CD14-positive monocyte (primary cell): ENCODE measurements around the gene PDE1C. TPM values are rescaled to one million over a fixed set of nuclear protein-coding genes. Genes with fewer than 3 reads are reported as not detected.

Experiments
- DNase-seq, 3 donors: peaks; one replicate each; pipeline ENCODE4 v3.0.0-alpha.2; 2011 to 2022
- H2AFZ ChIP-seq: 2 replicates; pipeline ENCODE4 v1.6.0; 2012; ENCODE audit warnings: mild to moderate bottlenecking, low read depth, low read length, inconsistent platforms; ENCODE audit not compliant: insufficient read depth, poor library complexity, severe bottlenecking
- H3K27ac ChIP-seq, 2 donors: 1 replicate in 1 of 2; 2 replicates in 1 of 2; pipeline ENCODE4 v1.5.1; 2012 to 2013; ENCODE audit warnings: low read length in 2 of 2, control low read depth in 1 of 2, inconsistent platforms in 1 of 2, low read depth in 1 of 2, mild to moderate bottlenecking in 1 of 2
- H3K27me3 ChIP-seq, 2 donors: one replicate each; pipeline versions ENCODE4 v1.6.0 to v1.6.1; 2011 to 2013; ENCODE audit warnings: low read length in 2 of 2; ENCODE audit not compliant: control insufficient read depth in 2 of 2, insufficient read depth in 2 of 2
- H3K36me3 ChIP-seq, 2 donors: replicated peaks in 1 of 2; 1 replicate in 1 of 2; 2 replicates in 1 of 2; pipeline versions ENCODE4 v1.5.1 to v1.6.1; 2012 to 2013; ENCODE audit warnings: low read length in 2 of 2, control low read depth in 1 of 2, inconsistent platforms in 1 of 2, mild to moderate bottlenecking in 1 of 2; ENCODE audit not compliant: insufficient read depth in 2 of 2, control insufficient read depth in 1 of 2
- H3K4me1 ChIP-seq, 2 donors: 1 replicate in 1 of 2; 2 replicates in 1 of 2; pipeline versions ENCODE4 v1.5.1 to v1.6.1; 2012 to 2013; ENCODE audit warnings: low read length in 2 of 2, control low read depth in 1 of 2, inconsistent platforms in 1 of 2, mild to moderate bottlenecking in 1 of 2, moderate library complexity in 1 of 2; ENCODE audit not compliant: insufficient read depth in 2 of 2, control insufficient read depth in 1 of 2
- H3K4me2 ChIP-seq: replicated peaks from 2 replicates; pipeline ENCODE3; 2012; ENCODE audit warnings: low read length, moderate library complexity, mild to moderate bottlenecking; ENCODE audit not compliant: poor library complexity, severe bottlenecking; ENCODE audit errors: extremely low read depth
- H3K4me3 ChIP-seq, 3 experiments: fragments of 200-600 bp in 1 of 3; sonication (generic) in 1 of 3; replicated peaks in 1 of 3; 1 replicate in 2 of 3; 2 replicates in 1 of 3; pipeline ENCODE4 v1.5.1; 2011 to 2013; ENCODE audit warnings: low read length in 3 of 3, mild to moderate bottlenecking in 3 of 3, control low read depth in 2 of 3, low read depth in 2 of 3, inconsistent platforms in 1 of 3, moderate library complexity in 1 of 3
- H3K79me2 ChIP-seq: 2 replicates; pipeline ENCODE4 v1.6.0; 2012; ENCODE audit warnings: mild to moderate bottlenecking, control low read depth, inconsistent platforms, low read length, moderate library complexity; ENCODE audit not compliant: insufficient read depth
- H3K9ac ChIP-seq: 2 replicates; pipeline ENCODE4 v1.6.0; 2017; ENCODE audit warnings: low read length, mild to moderate bottlenecking; ENCODE audit not compliant: insufficient read depth, poor library complexity, severe bottlenecking
- H3K9me3 ChIP-seq, 2 donors: replicated peaks in 1 of 2; 1 replicate in 1 of 2; 2 replicates in 1 of 2; pipeline versions ENCODE4 v1.5.1 to v1.6.1; 2012 to 2013; ENCODE audit warnings: low read length in 2 of 2, control low read depth in 1 of 2; ENCODE audit not compliant: control insufficient read depth in 1 of 2, insufficient read depth in 1 of 2
- H4K20me1 ChIP-seq: 2 replicates; pipeline ENCODE4 v1.6.0; 2012; ENCODE audit warnings: mild to moderate bottlenecking, low read length, control low read depth, moderate library complexity; ENCODE audit not compliant: insufficient read depth
- H3K27ac Mint-ChIP-seq, 7 donors: one replicate each; pipeline ENCODE4 v1.8.0; 2020; ENCODE audit warnings: mild to moderate bottlenecking in 7 of 7, mixed read lengths in 7 of 7, moderate library complexity in 6 of 7, inconsistent platforms in 2 of 7
- H3K27me3 Mint-ChIP-seq, 3 donors: one replicate each; pipeline ENCODE4 v1.8.0; 2021 to 2022; ENCODE audit warnings: low read depth in 3 of 3, mild to moderate bottlenecking in 3 of 3, mixed read lengths in 3 of 3, moderate library complexity in 3 of 3, inconsistent platforms in 1 of 3
- H3K36me3 Mint-ChIP-seq, 2 donors: one replicate each; pipeline ENCODE4 v1.8.0; 2020; ENCODE audit warnings: mixed read lengths in 2 of 2, inconsistent platforms in 1 of 2, mild to moderate bottlenecking in 1 of 2
- H3K4me1 Mint-ChIP-seq: one replicate; pipeline ENCODE4 v1.8.0; 2020; ENCODE audit warnings: mild to moderate bottlenecking, mixed read lengths
- H3K4me3 Mint-ChIP-seq, 2 donors: one replicate each; pipeline ENCODE4 v1.8.0; 2020; ENCODE audit warnings: mild to moderate bottlenecking in 2 of 2, mixed read lengths in 2 of 2, moderate library complexity in 1 of 2
- H3K9me3 Mint-ChIP-seq, 7 donors: one replicate each; pipeline ENCODE4 v1.8.0; 2020 to 2022; ENCODE audit warnings: mixed read lengths in 7 of 7, mild to moderate bottlenecking in 6 of 7, moderate library complexity in 6 of 7, inconsistent platforms in 2 of 7
- CTCF ChIP-seq: fragments of 200-600 bp; IDR thresholded peaks from one replicate; pipeline ENCODE4 v1.8.0; 2022; ENCODE audit warnings: antibody characterized with exemption, mild to moderate bottlenecking
- WGBS: methylation state at CpG from one replicate; pipeline ENCODE4 v1.1.5; 2013; ENCODE audit warnings: missing lambda C conversion rate; ENCODE audit not compliant: insufficient coverage; 5-methylcytosine and 5-hydroxymethylcytosine counted together
- intact Hi-C, 2 donors: fragments of 100-400 bp; cut with micrococcal nuclease; formaldehyde crosslinking; loops; one replicate each; pipeline versions ENCODE4 v1.15.0 to v1.15.1; 2023
- polyA plus RNA-seq, 3 donors: library from polyadenylated mRNA; depleted of rRNA in 1 of 3; unstranded in 2 of 3; stranded (reverse) in 1 of 3; fragments of 300-500 nt in 2 of 3; fragments of >200 nt in 1 of 3; fragmentation: Illumina TruSeq in 2 of 3; gene quantifications; 1 replicate in 2 of 3; 2 replicates in 1 of 3; pipeline ENCODE4 v1.2.3, GENCODE V29; 2012 to 2021

PDE1C gene
- polyA plus RNA-seq, 3 donors: not detected

GRCh38 chr7:31872545-31873370 is 197.4 kb downstream of the PDE1C start:
- intact Hi-C loops: no loop called here
- H3K27me3 Mint-ChIP-seq: peaks cover 0 to 7% (median 7%) of the 10 kb centered on the region in 3 donors
- no peak for DNase-seq
- no peaks in the 10 kb centered on the region for H3K36me3 Mint-ChIP-seq
- no peak overlapping the region for H3K27ac Mint-ChIP-seq
- H3K79me2 ChIP-seq: no peaks in the 10 kb centered on the region
- peaks cover 9% of the 10 kb centered on the region in 2 donors for H3K4me1 ChIP-seq
- H3K9me3 ChIP-seq: peaks cover 1 to 6% of the 10 kb centered on the region in 2 donors
- no peaks in the 10 kb centered on the region for H4K20me1 ChIP-seq
- H3K4me1 Mint-ChIP-seq: peaks cover 14% of the 10 kb centered on the region
- no peaks in the 10 kb centered on the region for H3K27me3 ChIP-seq
- H3K4me3 Mint-ChIP-seq: no peak overlapping the region
- H3K9me3 Mint-ChIP-seq: peaks cover 2 to 14% (median 11%) of the 10 kb centered on the region in 7 donors
- H3K4me2 ChIP-seq: no peak overlapping the region
- H3K27ac ChIP-seq: no peak overlapping the region
- no peak overlapping the region for H2AFZ ChIP-seq
- 100% methylated on average over 1 of the region's 10 CpGs for WGBS
- no peaks in the 10 kb centered on the region for H3K36me3 ChIP-seq
- no peak for TF ChIP-seq CTCF
- no peak overlapping the region for H3K4me3 ChIP-seq
- H3K9ac ChIP-seq: no peak overlapping the region

GRCh38 chr7:31864646-31865045 is 205.6 kb downstream of the PDE1C start:
- H3K9me3 ChIP-seq: peaks cover 13% of the 10 kb centered on the region in 2 donors
- no peaks in the 10 kb centered on the region for H3K36me3 Mint-ChIP-seq
- no peak overlapping the region for H3K4me2 ChIP-seq
- peaks cover 2 to 17% (median 9%) of the 10 kb centered on the region in 7 donors for H3K9me3 Mint-ChIP-seq
- H3K79me2 ChIP-seq: no peaks in the 10 kb centered on the region
- intact Hi-C loops: no loop called here
- H3K27me3 ChIP-seq: no peaks in the 10 kb centered on the region
- no peak overlapping the region for H3K4me3 Mint-ChIP-seq
- no peaks in the 10 kb centered on the region for H4K20me1 ChIP-seq
- H3K27me3 Mint-ChIP-seq: peaks cover 0 to 6% (median 4%) of the 10 kb centered on the region in 3 donors
- H3K4me1 Mint-ChIP-seq: no peaks in the 10 kb centered on the region
- no peak overlapping the region for H3K27ac Mint-ChIP-seq
- H2AFZ ChIP-seq: no peak overlapping the region
- WGBS: 100% methylated on average over 2 of the region's 6 CpGs
- no peak for DNase-seq
- no peak overlapping the region for H3K27ac ChIP-seq
- no peak overlapping the region for H3K4me3 ChIP-seq
- H3K9ac ChIP-seq: no peak overlapping the region
- H3K36me3 ChIP-seq: no peaks in the 10 kb centered on the region
- H3K4me1 ChIP-seq: no peaks in the 10 kb centered on the region
- no peak for TF ChIP-seq CTCF
